GM19238 (cell line): ENCODE results near the gene MT1A.
A peak's percentile ranks its signal among the peaks of the same experiment; 100 is the strongest.

Experiments
- DNase-seq: peaks from one replicate; pipeline ENCODE4 v3.0.0; 2011; ENCODE audit warnings: low spot score; ENCODE audit not compliant: insufficient read length

Gene MT1A

DNA sequence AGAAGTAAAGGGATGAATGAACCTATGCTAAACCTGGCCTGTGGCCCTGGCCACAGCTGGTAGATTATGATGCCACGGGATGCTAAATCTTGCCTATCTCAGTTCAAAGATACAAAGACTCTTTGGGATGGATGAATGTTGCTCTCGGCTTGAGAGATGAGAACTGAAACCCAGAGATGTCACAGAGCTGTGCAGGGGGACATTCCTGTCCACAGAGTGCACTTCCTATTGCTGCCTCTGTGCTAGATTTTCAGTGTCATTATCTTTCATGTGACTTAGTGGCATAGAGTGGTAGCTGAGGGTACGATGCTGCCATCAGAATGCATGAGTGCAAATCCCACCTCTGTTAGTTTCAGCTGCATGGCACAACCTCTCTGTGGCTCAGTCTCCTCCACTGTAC lies 8.3 kb upstream of the MT1A start:
- DNase-seq = peak; percentile 66

DNA sequence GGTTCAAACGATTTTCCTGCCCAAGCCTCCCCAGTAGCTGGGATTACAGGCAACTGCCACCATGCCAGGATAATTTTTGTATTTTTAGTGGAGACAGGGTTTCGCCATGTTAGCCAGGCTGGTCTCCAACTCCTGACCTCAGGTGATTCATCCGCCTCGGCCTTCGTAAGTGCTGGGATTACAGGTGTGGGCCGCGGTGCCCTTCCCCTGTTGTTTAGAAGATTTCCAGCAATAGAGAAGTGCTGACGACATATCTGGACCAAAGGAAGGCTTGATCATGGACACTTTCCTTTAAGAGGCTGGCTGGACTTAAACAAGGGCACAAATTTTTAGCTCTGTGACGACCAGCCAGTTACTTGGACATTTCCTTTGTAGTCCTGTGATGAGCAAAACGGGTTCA lies 7.3 kb upstream of the MT1A start:
- no peak for DNase-seq

DNA sequence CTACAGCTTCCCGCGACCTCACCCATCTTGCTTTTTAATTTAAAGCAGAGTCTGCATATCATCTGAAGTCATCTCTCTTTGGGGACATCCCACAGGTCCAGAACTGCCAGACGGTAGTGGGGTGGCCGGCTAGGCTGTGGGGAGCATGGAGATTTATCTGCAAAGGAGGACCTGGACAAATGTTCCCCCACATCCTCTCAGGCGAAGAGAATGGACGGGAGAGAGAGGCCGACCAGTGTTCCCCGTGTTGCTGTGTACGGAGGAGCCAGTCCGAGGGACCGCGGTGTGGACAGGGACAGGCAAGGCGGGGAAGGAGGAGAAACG lies 6.7 kb upstream of the MT1A start:
- DNase-seq = no peak

DNA sequence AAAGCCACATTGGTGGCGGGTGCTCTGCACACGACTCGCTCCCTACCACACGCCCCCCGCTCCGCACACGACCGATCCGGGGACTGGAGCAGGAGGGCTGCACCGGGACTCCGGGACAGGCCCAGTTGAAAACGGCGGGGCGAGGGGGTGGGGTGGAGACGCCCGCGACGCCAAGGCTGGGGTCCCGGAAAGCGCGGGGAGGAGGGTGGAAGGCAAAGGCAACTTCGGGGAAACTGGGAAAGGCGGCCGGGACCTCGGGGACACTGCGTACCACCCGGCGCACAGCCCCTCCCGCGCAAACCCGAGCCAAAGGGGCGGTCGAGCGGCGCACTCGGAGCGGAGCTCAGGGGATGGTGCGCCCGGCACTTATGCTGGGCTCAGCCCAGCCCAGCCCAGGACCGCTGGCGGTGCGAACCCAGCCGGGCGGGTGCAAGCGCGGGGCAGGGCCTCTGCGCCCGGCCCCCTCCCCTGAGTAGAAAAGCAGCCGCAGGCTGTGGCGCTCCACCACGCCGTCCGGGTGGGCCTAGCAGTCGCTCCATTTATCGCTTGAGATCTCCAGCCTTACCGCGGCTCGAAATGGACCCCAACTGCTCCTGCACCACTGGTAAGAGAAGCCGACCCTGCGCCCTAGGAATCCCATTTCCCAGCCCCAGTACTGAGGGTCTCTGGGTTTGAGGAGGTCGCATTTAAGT lies 6.2 kb upstream of the MT1A start, which contains the start of gene MT1M:
MT1M (plus strand) TSS at position 504 of the 692 bp plus-strand sequence; CDS start at position 577, 73 bp downstream.
- no peak for DNase-seq

DNA sequence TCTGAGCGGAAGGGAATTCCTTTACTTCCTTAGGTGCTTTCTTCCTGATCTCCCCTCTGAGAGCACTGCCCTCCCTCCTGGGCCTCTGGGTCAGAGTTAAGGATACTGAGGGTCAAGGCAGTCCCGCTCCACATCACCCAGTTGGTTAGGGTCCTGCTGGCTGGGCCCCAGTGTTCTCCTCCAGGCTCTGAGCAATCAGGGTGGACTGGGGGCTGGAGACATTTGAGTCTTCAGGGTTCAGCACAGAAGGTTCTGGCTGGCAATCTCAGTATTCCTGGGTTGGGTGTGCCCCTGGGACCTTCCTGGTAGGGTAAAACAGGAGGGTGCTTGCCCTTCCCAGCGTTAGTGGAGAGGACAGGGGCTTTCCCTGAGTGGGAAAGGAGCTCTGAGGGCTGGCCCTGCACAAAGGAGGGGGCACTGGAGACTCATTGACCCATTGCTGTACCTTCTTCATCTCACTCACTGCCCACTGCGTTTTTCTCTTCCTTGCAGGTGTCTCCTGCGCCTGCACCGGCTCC lies 5.6 kb upstream of the MT1A start:
- no peak for DNase-seq

DNA sequence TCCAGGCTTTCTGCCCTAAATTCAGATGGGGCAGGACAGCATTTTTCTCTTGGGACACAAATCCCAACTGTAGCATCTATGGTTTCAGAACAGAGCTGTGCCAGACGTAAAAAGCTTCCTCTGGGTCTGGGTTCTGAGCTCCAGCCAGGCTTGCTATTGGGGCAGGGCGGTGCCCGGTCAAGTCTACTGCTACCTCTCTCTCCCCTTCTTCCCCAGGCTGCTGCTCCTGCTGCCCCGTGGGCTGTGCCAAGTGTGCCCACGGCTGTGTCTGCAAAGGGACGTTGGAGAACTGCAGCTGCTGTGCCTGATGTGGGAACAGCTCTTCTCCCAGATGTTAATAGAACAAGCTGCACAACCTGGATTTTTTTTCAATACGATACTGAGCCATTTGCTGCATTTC lies 4.9 kb upstream of the MT1A start:
- DNase-seq = no peak

DNA sequence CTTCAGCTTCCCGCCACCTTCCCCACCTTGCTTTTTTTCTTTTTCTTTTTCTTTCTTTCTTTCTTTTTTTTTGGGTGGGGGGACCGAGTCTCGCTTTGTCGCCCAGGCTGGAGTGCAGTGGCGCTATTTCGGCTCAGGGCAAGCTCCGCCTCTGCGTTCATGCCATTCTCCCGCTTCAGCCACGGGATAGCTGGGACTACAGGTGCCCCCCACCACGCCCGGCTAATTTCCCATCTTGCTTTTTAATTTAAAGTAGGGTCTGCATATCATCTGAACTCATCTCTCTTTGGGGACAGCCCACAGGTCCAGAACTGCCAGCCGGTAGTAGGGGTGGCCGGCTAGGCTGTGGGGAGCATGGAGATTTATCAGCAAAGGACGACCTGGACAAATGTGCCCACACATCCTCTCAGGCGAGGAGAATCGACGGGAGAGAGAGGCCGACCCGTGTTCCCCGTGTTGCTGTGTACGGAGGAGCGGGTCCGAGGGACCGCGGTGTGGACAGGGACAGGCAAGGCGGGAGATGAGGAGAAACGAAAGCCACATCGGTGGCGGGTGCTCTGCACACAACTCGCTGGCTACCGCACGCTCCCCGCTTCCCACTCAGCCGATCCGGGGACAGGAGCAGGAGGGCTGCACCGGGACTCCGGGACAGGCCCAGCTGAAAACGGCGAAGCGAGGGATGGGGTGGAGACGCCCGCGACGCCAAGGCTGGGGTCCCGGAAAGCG lies 3.6 kb upstream of the MT1A start:
- no peak for DNase-seq

DNA sequence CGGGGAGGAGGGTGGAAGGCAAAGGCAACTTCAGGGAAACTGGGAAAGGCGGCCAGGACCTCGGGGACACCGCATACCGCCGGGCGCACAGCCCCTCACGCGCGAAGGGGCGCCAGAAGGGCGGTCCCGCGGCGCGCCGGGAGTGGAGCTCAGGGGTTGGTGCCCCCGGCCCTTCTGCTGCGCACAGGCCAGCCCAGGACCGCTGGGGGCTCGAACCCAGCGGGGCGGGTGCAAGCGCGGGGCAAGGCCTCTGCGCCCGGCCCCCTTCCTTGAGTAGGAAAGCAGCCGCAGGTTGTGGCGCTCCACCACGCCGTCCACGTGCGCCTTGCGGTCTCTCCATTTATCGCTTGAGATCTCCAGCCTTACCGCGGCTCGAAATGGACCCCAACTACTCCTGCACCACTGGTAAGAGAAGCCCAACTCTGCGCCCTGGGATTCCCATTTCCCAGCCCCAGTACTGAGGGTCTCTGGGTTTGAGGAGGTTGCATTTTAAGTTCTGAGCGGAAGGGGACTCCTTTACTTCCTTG lies 3.0 kb upstream of the MT1A start:
- DNase-seq = no peak

DNA sequence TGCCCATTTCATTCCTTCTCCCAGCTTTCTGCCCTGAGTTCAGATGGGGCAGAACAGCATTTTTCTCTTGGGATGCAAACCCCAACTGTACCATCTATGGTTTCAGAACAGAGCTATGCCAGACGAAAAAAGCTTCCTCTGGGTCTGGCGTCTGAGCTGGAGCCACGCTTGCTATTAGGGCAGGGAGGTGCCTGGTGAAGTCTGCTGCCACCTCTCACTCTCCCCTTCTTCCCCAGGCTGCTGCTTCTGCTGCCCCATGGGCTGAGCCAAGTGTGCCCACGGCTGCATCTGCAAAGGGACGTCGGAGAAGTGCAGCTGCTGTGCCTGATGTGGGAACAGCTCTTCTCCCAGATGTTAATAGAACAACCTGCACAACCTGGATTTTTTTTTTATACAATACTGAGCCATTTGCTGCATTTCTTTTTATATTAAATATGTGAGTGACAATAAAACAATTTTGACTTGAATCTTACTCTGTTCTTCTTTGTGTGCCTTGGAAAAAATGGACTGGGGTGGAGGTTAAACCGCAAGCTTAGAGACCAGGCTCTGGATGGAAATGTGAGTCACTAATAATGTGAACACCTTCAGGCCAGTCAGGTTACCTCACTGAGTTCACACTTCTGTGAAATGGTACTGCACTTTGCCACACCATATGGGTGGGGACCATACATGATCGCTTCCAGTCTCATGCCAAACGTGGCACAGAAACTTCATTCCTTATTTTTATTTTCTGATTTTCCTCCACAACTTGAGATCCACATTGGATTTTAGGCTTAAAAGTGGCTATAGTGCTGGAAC lies 1.7 kb upstream of the MT1A start:
- DNase-seq = no peak

DNA sequence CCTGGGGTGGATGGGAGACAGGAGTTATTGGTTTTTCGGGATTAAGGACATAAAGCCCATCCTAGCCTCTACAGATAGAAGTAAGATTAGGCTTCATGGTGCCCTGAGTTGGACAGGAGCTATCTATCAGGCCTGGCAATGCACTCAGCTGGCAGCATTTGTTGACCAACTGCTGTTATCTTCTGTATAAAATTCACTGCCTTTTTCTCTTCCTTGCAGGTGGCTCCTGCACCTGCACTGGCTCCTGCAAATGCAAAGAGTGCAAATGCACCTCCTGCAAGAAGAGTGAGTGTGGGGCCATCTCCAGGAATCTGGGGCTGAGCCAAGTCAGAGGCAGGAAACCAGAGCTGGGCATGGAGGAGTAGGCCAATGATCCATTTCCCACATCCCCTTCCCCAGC lies 579 bp downstream of the MT1A start:
- DNase-seq = no peak

DNA sequence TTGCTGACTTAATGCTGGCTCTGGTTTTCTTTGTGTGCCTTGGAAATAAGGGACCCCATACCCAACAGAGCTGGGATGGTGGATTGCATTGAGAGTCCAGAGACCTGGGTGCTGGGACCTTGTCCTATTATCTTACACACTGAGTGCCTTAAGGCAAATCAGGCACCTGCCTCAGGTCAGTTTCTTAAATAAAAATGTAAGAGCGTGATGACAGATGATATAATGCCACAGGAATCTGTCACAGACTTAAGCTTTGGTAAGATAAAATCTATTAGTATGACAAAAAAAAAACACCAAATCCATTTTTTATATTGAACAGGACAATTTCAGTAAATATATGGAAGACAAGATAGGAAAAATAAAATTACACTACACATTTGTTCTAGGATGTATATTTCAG lies 1.6 kb downstream of the MT1A start:
- no peak for DNase-seq

DNA sequence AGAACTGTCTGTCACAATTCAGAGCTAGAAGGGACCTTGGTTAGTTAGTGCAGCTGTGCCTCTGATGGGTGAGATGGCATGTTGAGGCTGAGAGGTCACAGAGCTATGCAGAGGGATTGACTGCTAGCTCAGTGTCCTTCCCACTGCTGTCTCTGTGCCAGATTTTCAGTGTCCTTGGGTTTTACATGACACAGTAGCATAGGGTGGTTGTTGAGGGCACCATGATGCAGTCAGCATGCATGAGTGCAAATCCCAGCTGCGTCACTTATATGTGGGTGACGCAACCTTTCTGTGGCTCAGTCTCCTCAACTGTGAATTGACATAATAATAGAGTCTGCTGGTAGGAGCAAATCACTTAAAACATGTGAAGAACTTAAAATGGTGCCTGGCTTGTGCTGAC lies 2.7 kb downstream of the MT1A start:
- DNase-seq = no peak

DNA sequence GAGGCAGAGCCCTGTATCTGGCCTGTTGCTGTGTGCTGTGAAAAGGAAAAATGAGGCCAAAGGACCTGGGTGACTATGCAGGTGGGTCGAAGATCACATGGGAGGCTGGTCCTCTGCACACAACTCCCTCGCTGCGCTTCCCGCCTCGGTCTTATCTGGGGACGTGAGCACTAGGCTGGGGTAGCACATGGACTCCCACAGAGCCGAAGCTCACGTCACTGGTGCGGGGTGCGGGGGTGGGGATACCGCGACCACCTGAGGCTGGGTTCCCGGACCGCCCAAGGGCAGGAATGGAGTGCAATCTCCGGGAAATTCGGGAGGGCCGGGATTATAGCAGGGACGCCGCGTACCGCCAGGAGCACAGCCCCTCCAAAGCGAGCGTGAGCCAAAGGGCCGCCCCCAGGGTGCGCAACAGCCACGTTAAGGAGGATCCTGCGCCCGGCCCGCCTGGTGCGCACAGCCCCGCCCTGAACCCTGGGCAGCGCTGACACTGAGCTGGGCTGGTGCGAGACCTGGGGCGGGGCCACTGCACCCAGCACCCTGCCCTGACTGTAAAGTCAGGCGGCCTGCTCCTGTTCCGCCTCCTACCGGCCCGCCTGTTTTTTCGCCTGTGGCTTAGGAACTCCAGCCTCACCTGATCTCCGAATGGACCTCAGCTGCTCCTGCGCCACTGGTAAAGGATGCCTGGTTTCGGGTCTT lies 4.8 kb downstream of the MT1A start:
- no peak for DNase-seq

DNA sequence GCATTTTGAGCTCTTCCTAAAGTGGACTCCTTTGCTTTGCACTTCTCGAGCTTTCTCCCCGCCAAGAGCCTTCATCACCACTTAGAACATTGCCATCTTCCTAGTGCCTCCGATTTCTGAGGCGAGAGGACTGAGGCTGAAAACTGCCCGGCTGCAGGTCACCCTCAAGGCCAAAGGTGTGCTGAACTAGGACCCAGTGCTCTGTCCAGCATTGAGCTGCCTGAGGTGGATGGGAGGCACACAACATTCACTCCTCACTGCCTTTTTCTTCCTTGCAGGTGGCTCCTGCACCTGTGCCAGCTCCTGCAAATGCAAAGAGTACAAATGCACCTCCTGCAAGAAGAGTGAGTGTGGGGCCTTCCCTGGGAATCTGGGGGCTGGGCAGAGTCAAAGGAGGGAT lies 5.4 kb downstream of the MT1A start:
- DNase-seq = no peak

DNA sequence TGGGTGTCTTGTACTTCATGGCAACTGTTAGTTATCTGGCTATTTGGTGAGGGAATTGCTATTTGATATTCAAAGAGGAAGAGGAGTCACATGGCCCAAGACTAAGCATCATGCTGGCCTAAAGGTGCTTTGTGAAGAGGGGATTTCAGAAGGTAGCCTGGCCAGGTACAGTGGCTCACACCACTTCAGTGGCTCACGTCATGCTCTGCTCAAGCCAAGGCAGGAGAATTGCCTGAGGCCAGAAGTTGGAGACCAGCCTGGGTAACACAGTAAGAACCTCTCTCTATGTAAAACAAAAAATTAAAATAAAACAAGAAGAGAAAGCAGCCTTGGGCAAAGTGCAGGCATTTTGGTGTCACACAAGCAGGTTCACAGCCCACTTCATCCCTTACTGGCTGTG lies 6.8 kb downstream of the MT1A start:
- no peak for DNase-seq

DNA sequence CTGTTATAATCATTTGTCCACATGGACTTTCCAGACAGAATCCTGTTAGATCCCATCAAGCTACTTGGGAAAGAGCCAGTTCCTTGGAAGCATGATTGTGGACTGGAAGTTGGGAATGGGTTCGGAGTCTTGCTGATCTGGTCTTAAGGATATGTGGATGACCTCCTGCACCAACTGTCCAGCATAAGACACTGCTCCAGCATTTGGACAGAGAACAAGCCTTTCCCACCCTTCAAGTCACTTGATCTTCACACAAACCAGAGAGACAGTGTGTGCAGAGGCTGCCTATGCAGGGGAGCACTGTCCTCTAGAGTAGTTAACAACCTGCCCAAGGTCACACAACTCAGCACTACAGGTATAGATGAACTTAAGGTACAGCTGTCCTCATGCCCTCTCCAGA lies 7.4 kb downstream of the MT1A start:
- DNase-seq = no peak

DNA sequence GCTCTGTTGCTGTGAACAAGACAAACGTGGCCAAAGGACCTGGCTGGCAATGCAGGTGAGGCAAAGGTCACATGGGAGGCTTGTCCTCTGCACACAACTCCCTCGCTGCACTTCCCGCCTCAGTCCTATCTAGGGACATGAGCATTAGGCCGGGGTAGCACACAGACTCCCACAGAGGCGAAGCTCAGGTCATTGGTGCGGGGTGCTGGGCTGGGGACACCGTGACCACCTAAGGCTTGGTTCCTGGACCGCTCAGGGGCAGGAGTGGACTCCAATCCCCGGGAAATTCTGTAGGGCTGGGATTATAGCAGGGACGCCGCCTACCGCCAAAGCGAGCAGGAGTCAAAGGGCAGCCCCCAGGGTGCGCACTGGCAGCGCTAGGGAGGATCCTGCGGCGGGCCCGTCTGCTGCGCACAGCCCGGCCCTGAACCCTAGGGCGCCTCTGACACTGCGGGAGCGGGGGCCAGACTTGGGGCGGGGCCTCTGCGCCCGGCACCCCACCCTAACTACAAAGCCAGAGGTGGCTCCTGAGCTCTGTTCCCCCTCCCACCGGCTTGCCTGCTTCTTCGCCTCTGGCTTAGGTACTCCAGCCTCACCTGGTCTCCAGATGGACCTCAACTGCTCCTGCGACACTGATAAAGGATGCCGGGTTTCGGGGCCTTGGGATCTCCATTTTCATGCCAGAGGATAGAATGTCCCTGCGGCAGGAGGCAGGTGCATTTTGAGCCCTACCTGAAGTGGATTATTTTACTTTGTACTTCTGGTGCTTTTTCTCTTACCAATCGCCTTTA lies 9.4 kb downstream of the MT1A start:
- DNase-seq = no peak

DNA sequence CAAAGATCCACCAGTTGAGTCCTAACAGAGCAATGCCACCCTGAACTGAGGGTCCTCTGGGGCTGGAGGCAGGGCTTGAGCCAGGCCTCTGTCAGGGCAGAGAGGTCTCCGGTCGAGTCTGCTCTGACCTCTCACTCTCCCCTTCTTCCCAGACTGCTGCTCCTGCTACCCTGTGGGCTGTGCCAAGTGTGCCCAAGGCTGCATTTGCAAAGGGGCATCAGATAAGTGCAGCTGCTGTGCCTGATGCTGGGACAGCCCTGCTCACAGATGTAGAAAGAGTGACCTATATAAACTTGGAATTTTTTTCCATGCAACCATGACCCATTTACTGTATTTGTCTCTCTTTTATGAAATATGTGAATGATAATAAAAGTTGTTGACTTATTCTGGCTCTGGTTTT lies 10.8 kb downstream of the MT1A start:
- DNase-seq = no peak

DNA sequence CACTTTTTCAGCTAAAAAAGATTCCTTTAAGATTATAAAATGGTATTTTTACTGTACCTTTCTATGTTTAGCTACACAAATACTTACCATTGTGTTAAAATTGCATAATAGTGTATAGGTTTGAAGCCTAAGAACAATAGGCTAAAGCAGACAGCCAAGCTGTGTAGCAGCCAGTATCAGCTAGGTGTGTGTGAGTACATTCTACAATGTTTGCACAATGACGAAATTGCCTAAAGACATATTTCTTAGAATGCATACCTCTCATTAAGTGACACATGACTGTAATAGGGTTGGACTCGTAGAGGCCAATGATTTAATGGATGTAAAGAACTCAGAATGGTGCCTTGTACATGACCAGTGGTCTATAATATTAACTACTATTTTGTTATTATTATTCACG lies 11.4 kb downstream of the MT1A start:
- no peak for DNase-seq

DNA sequence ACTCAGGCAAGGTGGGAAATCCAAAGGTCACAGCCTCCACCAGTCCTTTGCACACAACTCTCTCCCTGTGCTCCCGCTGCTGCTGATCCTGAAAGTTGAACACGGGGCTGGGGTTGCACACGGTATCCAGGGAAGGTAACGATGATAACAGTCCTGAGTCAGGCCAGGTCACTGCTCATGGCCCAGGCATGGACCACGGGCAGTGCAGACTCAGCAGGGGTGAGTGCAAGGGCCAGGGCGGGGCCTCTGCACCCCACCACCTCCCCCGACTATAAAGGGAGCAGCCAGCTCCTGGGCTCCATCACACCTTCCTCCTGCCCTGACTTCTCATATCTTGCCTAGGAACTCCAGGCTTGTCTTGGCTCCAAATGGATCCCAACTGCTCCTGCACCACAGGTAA lies 13.1 kb downstream of the MT1A start, which contains the start of gene MT1B:
MT1B (plus strand) TSS at position 301 of the 400 bp plus-strand sequence; CDS start at position 369, 68 bp downstream.
- no peak for DNase-seq
